Measurements from ENCODE around the gene SRSF2.

SRSF2 gene

GRCh38 chr17:76737082-76737675 lies at the start of gene SRSF2:
SRSF2 (minus strand) TSS chr17:76737331; CDS start chr17:76737160, 171 bp downstream.
- no peaks in the 10 kb centered on the region for H3K9me3 Mint-ChIP-seq
- peaks cover 57% of the 10 kb centered on the region for H3K4me1 Mint-ChIP-seq
- H3K4me3 Mint-ChIP-seq = peak within 1 kb of the TSS; percentile 96
- H3K27ac Mint-ChIP-seq = peak within 1 kb of the TSS; percentile 98
- H3K36me3 Mint-ChIP-seq = peaks cover 42% of the 10 kb centered on the region
- peak; percentile 90 for ATAC-seq
- H3K27me3 Mint-ChIP-seq = no peaks in the 10 kb centered on the region

GRCh38 chr17:76784926-76785325 lies 47.8 kb upstream of the SRSF2 start:
- no peak overlapping the region for H3K4me3 Mint-ChIP-seq
- no peaks in the 10 kb centered on the region for H3K27me3 Mint-ChIP-seq
- no peaks in the 10 kb centered on the region for H3K4me1 Mint-ChIP-seq
- H3K9me3 Mint-ChIP-seq = no peaks in the 10 kb centered on the region
- ATAC-seq = no peak
- H3K36me3 Mint-ChIP-seq = peaks cover 24% of the 10 kb centered on the region
- no peak overlapping the region for H3K27ac Mint-ChIP-seq

GRCh38 chr17:76783146-76783545 lies 46.0 kb upstream of the SRSF2 start:
- Mint-ChIP-seq H3K9me3 (no peaks in the 10 kb centered on the region), H3K4me1 (no peaks in the 10 kb centered on the region), H3K27me3 (no peaks in the 10 kb centered on the region), H3K27ac (no peak overlapping the region), H3K36me3 (peaks cover 31% of the 10 kb centered on the region), H3K4me3 (no peak overlapping the region)
- ATAC-seq = no peak

GRCh38 chr17:76781056-76781982 lies 44.2 kb upstream of the SRSF2 start:
- H3K27ac Mint-ChIP-seq = no peak overlapping the region
- H3K4me3 Mint-ChIP-seq = no peak overlapping the region
- no peaks in the 10 kb centered on the region for H3K4me1 Mint-ChIP-seq
- H3K27me3 Mint-ChIP-seq = no peaks in the 10 kb centered on the region
- no peak for ATAC-seq
- H3K9me3 Mint-ChIP-seq = no peaks in the 10 kb centered on the region
- H3K36me3 Mint-ChIP-seq = peaks cover 41% of the 10 kb centered on the region

GRCh38 chr17:76775021-76775600 lies 38.0 kb upstream of the SRSF2 start:
- H3K27ac Mint-ChIP-seq = no peak overlapping the region
- H3K4me3 Mint-ChIP-seq = no peak overlapping the region
- H3K27me3 Mint-ChIP-seq = no peaks in the 10 kb centered on the region
- H3K9me3 Mint-ChIP-seq = no peaks in the 10 kb centered on the region
- H3K4me1 Mint-ChIP-seq = no peaks in the 10 kb centered on the region
- ATAC-seq = no peak
- peaks cover 57% of the 10 kb centered on the region for H3K36me3 Mint-ChIP-seq

GRCh38 chr17:76772842-76773525 lies 35.9 kb upstream of the SRSF2 start:
- peaks cover 64% of the 10 kb centered on the region for H3K36me3 Mint-ChIP-seq
- no peak overlapping the region for H3K4me3 Mint-ChIP-seq
- H3K27ac Mint-ChIP-seq = no peak overlapping the region
- no peaks in the 10 kb centered on the region for H3K27me3 Mint-ChIP-seq
- H3K9me3 Mint-ChIP-seq = no peaks in the 10 kb centered on the region
- no peak for ATAC-seq
- H3K4me1 Mint-ChIP-seq = no peaks in the 10 kb centered on the region

GRCh38 chr17:76758570-76758969 lies 21.4 kb upstream of the SRSF2 start:
- Mint-ChIP-seq H3K36me3 (peaks cover 41% of the 10 kb centered on the region), H3K9me3 (no peaks in the 10 kb centered on the region), H3K27ac (no peak overlapping the region), H3K4me1 (no peaks in the 10 kb centered on the region), H3K27me3 (no peaks in the 10 kb centered on the region), H3K4me3 (no peak overlapping the region)
- no peak for ATAC-seq

- no peak for ATAC-seq
- no peaks in the 10 kb centered on the region for H3K27me3 Mint-ChIP-seq
- no peaks in the 10 kb centered on the region for H3K9me3 Mint-ChIP-seq
- no peak overlapping the region for H3K27ac Mint-ChIP-seq
- H3K4me3 Mint-ChIP-seq = no peak overlapping the region
- H3K36me3 Mint-ChIP-seq = peaks cover 44% of the 10 kb centered on the region
- H3K4me1 Mint-ChIP-seq = peaks cover 5% of the 10 kb centered on the region
These were observed 20.1 kb upstream of the SRSF2 start for GRCh38 chr17:76757256-76757655.

- peaks cover 36% of the 10 kb centered on the region for H3K36me3 Mint-ChIP-seq
These were observed 18.2 kb upstream of the SRSF2 start for GRCh38 chr17:76755285-76755684.

GRCh38 chr17:76753061-76753961 lies 16.2 kb upstream of the SRSF2 start:
- no peaks in the 10 kb centered on the region for H3K27me3 Mint-ChIP-seq
- H3K9me3 Mint-ChIP-seq = no peaks in the 10 kb centered on the region
- no peak for ATAC-seq
- no peak overlapping the region for H3K4me3 Mint-ChIP-seq
- H3K4me1 Mint-ChIP-seq = peaks cover 5% of the 10 kb centered on the region
- peaks cover 42% of the 10 kb centered on the region for H3K36me3 Mint-ChIP-seq
- no peak overlapping the region for H3K27ac Mint-ChIP-seq

More at GRCh38 chr17:76755285-76755684, 18.2 kb upstream of the SRSF2 start:
- Mint-ChIP-seq H3K27ac (no peak overlapping the region), H3K27me3 (no peaks in the 10 kb centered on the region), H3K4me1 (peaks cover 5% of the 10 kb centered on the region), H3K9me3 (no peaks in the 10 kb centered on the region), H3K4me3 (no peak overlapping the region)
- no peak for ATAC-seq

- Mint-ChIP-seq H3K36me3 (peaks cover 43% of the 10 kb centered on the region), H3K4me1 (peaks cover 5% of the 10 kb centered on the region), H3K27me3 (no peaks in the 10 kb centered on the region), H3K9me3 (no peaks in the 10 kb centered on the region), H3K27ac (no peak overlapping the region), H3K4me3 (no peak overlapping the region)
- ATAC-seq = no peak
These were observed 14.9 kb upstream of the SRSF2 start for GRCh38 chr17:76752006-76752405.

- no peaks in the 10 kb centered on the region for H3K27me3 Mint-ChIP-seq
- no peak overlapping the region for H3K4me3 Mint-ChIP-seq
- no peak overlapping the region for H3K27ac Mint-ChIP-seq
- H3K36me3 Mint-ChIP-seq = peaks cover 38% of the 10 kb centered on the region
- ATAC-seq = no peak
- peaks cover 5% of the 10 kb centered on the region for H3K4me1 Mint-ChIP-seq
- no peaks in the 10 kb centered on the region for H3K9me3 Mint-ChIP-seq
These were observed 14.4 kb upstream of the SRSF2 start for GRCh38 chr17:76751416-76751993.

- Mint-ChIP-seq H3K4me3 (no peak overlapping the region), H3K27ac (no peak overlapping the region), H3K9me3 (no peaks in the 10 kb centered on the region), H3K27me3 (no peaks in the 10 kb centered on the region), H3K36me3 (peaks cover 52% of the 10 kb centered on the region), H3K4me1 (peaks cover 5% of the 10 kb centered on the region)
- no peak for ATAC-seq
These were observed 11.5 kb upstream of the SRSF2 start for GRCh38 chr17:76748657-76749056.

- Mint-ChIP-seq H3K27me3 (no peaks in the 10 kb centered on the region), H3K27ac (no peak overlapping the region)
These were observed 10.7 kb upstream of the SRSF2 start for GRCh38 chr17:76747716-76748363.

More at GRCh38 chr17:76747716-76748363, 10.7 kb upstream of the SRSF2 start:
- Mint-ChIP-seq H3K9me3 (no peaks in the 10 kb centered on the region), H3K4me1 (no peaks in the 10 kb centered on the region), H3K36me3 (peaks cover 44% of the 10 kb centered on the region), H3K4me3 (no peak overlapping the region)
- ATAC-seq = no peak
